GM19452 (cell line): ENCODE results near the gene ASNS.
A peak's percentile ranks its signal among the peaks of the same experiment; 100 is the strongest.
"Not testable (repeated sequence)": the region's sequence is repeated elsewhere in the genome, so short reads cannot be mapped to it uniquely, and the experiment has no call there.

Experiments used
- ATAC-seq: cut with Tn5 transposase; IDR thresholded peaks from one replicate; pipeline ENCODE4 v1.9.1; 2021; ENCODE audit not compliant: unreplicated experiment

ASNS gene, protein sequence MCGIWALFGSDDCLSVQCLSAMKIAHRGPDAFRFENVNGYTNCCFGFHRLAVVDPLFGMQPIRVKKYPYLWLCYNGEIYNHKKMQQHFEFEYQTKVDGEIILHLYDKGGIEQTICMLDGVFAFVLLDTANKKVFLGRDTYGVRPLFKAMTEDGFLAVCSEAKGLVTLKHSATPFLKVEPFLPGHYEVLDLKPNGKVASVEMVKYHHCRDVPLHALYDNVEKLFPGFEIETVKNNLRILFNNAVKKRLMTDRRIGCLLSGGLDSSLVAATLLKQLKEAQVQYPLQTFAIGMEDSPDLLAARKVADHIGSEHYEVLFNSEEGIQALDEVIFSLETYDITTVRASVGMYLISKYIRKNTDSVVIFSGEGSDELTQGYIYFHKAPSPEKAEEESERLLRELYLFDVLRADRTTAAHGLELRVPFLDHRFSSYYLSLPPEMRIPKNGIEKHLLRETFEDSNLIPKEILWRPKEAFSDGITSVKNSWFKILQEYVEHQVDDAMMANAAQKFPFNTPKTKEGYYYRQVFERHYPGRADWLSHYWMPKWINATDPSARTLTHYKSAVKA

DNA sequence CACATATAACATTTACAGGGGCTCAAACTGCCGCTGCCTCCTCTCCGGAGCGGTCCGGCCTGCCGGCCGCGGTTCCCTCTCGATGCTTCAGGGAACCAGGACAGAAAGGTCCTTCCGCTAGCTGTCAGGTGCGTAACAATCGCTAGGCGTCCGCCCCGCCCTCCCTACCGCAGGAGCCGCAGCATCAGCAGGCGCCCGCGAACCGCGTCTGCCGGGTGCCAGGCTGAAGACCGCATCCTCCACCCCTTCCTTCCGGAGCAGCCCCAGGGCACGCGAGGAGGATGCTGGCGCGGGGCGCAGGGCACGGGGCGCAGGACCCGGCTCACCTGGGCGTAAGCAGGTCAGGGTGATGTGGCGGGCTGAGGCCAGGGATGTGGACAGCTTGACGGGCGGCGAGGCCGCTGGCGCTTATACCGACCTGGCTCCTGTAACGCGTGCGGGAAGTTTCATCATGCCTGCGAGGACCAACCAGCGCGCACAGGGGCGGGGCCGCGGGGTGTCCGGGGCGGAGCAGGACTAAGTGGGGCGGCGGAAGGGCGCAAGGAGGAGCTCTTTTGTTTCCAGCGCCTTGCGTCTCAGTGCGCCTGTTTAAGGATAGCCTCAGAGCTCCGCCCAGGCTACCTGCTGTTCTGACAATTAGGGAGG, at the start of gene ASNS:
ASNS (minus strand) TSS at position 384 of the 645 bp plus-strand sequence. CDS start 3,252 bp downstream, outside the sequence.
- peak; percentile 99 for ATAC-seq

DNA sequence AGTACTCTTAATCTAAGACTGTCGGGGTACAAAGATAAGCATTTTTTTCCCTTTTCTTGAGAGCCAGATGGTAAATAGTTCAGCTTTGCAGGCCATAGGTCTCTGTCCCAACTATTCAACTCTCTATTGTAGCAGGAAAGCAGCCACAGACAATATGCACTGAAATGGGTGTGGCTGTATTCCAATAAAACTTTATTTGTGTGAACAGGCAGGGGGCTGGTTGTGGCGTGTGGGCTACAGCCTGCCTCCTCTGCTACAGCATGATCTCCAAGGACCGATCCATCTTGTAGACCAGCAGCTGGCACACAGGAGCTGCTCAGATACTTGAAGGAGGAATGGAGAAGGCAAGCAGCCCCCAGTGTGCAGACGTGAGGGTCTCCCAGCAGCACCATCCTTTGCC, 49.0 kb upstream of the ASNS start:
- not testable (repeated sequence) for ATAC-seq

DNA sequence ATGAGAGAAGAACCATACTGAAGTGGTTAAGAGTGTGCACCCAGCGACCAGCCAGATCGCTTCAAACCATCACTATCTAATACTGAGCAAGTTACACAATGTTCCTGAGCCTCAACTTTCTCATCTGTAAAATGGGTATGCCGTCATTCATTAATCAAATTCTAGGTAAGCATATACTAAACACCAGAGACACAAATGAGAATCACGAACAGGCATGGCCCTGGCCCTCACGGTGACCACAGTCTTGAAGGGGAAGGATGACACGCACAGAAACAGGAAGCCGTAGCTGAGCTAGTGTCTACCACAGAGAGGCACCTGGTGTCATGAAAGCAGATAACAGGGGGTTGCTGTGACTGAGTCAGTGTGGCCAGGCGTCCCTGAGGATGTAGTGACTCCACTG, 43.1 kb upstream of the ASNS start:
- not testable (repeated sequence) for ATAC-seq

DNA sequence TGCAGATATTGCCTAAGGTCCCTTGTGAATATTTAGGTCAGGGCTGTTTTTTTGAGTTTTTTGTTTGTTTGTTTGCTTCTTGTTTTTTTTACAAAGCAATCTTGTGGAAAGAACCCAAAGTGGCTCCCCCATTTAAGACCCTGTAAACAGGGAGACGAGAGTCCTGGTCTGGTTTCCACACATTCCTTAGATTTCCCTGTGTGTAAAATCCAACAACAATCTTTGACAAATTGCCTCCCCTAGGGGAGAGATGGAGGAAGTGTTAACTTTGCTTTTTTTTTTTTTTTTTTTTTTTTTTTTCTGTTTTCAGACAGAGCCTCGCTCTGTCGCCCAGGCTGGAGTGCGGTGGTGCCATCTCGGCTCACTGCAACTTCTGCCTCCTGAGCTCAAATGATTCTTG, 40.1 kb upstream of the ASNS start:
- ATAC-seq: not testable (repeated sequence)

DNA sequence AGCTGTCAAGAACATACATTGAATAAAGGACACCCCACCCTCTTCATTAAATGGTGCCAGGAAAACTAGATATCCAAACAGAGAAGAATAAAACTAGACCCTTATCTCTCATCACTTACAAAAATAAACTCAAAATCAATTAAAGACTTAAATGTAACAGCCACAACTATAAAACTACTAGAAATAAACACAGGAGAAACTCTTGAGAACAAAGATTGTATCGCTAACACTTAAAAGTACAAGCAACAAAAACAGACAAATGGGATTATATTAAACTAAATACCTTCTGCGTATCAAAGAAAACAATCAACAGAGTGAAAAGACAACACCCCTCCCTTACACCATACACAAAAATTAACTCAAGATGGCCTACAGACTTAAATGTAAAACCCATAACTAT, 24.7 kb upstream of the ASNS start:
- not testable (repeated sequence) for ATAC-seq

DNA sequence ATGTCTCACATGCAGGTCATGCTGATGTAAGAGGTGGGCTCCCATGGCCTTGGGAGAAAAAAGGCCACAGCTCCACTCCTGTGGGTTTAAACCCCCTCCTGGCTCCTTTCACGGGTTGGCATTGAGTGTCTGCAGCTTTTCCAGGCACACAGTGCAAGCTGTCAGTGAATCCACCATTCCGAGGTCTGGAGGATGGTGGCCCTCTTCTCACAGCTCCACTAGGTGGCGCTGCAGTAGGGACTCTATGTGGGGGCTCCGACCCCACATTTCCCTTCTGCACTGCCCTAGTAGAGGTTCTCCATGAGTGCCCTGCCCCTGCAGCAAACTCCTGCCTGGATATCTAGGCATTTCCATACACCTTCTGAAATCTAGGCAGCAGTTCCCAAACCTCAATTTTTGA, 19.5 kb upstream of the ASNS start:
- ATAC-seq: not testable (repeated sequence)

DNA sequence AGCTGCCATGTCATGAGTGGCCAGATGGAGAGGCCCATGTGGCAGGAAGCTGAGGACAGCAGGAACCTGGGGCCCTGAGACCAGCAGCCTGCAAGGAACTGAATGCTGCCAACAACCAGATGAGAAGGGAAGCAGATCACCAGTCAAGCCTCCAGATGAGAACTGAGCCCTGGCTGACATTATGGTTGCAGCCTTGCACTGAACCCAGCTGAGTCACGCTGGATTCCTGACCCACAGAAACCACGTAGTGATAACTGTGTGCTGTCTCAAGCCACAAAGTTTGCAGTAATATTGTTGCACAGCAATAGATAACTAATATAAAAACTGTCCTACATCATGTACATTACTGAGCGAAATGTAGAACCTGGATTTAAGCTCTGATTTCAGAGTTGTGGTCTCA, 7.3 kb upstream of the ASNS start:
- ATAC-seq: not testable (repeated sequence)

DNA sequence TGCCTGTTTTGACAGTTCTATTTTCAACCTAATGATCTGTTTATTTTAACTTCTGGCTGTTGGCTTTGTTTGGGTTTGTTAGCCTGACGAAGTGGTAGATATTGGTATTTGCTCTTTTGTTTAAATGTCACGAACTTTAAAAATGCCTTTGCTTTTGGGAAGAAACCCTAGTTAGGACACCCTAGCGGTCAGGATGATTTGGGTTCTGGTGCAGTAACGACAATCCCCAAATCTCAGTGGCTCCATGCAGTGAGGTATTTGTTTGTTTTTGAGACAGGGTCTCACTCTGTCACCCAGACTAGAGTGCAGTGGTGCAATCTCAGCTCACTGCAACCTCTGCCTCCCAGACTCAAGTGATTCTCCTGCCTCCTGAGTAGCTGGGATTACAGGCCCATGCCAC, 2.7 kb upstream of the ASNS start:
- not testable (repeated sequence) for ATAC-seq

DNA sequence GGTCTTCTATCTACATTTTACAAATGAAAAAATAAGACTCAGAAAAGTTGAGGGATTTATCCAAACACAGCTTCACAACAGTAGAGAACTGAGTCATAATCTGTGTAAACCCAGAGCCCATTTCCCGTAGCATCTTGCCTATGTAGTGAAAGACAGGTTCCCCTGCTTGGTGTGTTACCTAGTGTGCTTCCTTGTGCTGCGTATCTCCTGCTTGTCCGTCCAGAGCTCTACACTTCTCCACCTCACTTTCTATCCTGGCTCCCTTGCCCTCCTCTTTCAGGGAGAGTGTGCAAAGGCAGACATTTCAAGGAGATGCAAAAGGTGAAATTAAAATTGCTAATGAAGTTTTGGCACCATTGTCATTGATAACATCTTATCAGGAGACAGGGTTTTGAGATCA, 1.4 kb upstream of the ASNS start:
- ATAC-seq: no peak

DNA sequence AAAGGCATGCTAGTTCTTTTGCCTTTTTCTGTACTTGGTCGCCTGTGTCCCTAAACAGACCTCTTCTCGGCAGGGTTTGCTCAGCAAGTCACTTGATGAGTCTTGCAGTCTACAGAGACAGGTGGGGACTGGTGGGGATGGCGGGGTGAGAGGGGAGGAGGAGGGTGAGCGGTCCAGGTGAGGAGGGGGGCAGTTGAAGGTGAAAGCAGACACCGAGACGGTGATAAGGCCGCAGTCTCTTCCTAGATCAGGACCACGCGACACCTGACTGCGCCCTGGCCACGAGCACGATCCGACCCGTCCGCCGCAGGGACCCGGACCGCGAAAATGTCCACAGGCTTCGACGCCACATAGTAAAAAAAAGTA, 566 bp downstream of the ASNS start:
- no peak for ATAC-seq

DNA sequence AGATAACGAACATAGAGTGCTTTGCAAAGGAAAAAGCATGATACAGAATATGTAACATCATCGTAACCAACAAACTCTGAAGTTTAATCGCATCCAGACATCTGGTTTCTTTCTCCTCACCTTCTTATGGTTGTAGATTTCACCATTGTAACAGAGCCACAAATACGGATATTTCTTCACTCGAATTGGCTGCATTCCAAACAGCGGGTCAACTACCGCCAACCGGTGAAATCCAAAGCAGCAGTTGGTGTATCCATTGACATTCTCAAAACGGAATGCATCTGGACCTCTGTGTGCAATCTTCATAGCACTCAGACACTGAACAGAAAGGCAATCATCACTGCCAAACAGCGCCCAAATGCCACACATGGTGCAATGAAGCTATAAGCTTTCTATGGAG, 3.4 kb downstream of the ASNS start:
- no peak for ATAC-seq

DNA sequence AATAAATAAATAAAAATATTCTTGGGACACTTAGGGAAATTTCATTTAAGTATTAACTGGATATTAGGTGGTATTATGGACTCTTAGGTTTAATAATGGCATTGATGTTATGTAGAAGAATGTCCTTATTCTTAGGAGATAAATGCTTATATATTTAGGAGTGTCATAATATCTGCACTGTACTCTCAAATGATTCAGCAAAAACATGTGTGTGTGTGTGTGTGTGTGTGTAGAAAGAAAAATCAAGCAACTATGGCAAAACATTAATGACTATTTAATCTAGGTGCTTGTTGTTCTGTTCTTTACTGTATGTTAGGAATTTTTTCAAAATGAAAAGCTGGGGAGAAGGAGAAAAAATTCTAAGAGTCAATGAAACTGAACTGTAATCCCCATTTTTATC, 3.9 kb downstream of the ASNS start:
- no peak for ATAC-seq

DNA sequence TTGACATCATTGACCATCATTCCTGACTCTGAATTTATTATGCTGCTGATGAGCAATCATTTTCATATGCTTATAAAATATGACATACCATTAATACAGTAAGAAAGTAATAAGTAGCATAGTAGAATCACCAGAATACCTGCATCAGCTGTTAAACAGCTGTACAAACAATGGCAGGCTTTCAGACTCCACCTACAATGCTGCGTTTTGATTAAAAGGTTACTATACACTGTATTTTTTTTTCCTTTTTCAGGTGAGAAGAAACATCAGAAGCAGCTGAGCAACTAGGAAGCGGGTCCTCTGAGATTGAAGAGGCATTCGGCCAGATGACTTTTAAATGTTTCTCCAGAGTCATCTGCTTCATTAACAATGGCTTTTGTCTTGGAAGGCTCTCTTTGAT, 7.1 kb downstream of the ASNS start:
- ATAC-seq: no peak

DNA sequence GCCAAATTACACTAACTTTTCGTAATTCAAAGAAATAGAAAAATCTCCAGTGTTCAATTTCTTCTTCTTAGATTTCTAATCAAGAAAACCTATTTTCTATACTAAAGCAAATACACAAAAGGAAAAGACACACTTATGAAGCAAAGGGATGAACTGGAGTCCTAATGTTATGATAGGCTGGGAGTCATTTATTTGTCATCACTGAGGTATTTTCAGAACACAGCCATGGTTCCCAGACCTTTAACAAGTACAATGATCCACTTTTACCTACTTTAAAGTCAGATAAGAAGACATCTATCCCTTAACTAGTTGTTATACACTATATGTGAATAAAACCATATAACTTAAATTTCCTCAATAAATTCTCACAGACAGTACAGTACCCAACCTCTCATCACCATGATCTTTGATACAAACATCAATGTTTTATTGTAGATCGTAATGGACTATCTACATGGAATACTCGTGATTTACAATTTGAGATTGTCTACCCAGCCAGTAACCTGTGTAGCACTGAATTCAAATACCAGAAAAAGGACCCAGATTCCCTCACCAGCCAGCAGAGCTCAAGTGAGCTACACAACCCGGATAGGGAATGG, 12.5 kb downstream of the ASNS start:
- no peak for ATAC-seq

DNA sequence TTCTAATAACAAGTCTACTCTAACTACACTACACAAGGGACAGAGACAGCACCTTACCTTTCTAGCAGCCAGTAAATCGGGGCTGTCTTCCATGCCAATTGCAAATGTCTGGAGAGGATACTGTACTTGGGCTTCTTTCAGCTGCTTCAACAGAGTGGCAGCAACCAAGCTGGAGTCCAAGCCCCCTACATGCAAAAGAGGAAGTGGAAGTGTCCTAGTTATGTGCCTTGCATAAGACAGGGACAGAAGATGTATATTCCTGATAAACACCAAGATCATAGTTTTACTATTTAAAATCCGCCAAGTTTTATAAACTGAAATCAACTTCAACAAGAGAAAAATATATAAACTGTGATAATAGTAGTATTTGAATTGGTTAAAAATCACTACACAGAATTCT, 14.0 kb downstream of the ASNS start:
- ATAC-seq: no peak

DNA sequence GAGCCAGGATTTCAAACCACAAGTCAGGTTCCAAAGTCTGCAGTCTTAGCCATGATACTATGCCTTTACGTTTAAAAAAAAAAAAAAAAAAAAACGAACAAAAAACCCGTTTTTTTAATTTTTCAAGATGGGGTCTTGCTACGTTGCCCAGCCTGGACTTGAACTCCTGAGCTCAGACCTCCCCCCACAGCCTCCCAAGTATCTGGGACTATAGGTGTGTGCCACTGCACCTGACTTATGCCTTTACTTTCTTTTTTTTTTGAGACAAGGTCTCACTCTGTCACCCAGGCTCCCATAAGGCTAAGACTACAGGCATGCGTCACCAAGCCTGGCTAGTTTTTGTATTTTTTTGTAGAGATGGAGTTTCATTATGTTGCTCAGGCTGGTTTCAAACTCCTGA, 14.7 kb downstream of the ASNS start:
- no peak for ATAC-seq

DNA sequence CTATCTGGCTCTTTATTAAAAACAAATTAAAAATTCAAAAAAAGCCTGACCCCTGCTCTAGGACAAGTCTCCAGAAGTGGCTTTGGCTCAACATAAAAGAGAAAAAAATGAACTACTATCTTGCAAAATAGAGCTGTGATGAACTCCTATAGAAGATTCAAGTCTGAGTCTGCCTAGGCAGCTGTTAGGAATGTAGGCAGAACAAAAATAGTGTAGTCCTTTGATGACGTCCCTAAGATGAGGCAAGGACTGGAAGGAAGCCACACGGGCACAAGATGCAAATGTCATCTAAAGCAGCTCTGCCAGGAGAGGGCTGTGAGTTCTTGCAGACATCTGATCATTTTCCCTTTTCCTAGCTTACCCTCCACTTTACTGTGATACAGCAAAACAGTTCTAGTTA, 20.5 kb downstream of the ASNS start:
- ATAC-seq: no peak

DNA sequence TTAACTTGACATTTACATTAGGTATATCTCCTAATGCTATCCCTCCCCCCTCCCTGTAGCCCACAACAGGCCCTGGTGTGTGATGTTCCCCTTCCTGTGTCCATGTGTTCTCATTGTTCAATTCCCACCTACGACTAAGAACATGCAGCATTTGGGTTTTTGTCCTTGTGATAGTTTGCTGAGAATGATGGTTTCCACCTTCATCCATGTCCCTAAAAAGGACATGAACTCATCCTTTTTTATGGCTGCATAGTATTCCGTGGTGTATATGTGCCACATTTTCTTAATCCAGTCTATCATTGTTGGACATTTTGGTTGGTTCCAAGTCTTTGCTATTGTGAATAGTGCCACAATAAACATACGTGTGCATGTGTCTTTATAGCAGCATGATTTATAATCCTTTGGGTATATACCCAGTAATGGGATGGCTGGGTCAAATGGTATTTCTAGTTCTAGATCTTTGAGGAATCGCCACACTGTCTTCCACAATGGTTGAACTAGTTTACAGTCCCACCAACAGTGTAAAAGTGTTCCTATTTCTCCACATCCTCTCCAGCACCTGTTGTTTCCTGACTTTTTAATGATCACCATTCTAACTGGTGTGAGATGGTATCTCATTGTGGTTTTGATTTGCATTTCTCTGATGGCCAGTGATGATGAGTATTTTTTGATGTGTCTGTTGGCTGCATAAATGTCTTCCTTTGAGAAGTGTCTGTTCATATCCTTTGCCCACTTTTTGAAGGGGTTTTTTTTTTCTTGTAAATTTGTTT, 21.8 kb downstream of the ASNS start:
- ATAC-seq: not testable (repeated sequence)

DNA sequence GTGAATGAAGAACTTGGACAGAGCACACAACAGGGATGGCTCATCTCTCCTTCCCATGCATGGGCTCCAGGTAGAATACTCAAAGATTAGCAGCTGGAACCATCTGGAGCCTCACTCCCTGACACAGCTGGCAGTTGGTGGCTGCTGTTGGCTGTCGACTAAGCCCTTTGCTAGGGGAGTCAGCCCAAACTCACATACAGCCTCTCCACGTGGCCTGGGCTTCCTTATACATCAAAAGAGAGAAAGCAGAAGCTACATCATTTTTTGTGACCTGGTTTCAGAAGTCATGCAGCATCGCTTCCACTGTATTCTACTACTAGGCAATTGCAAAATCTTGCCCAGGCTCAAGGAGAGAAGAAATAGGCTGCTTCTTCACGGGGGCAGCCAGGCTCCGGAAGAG, 24.4 kb downstream of the ASNS start:
- ATAC-seq: no peak

DNA sequence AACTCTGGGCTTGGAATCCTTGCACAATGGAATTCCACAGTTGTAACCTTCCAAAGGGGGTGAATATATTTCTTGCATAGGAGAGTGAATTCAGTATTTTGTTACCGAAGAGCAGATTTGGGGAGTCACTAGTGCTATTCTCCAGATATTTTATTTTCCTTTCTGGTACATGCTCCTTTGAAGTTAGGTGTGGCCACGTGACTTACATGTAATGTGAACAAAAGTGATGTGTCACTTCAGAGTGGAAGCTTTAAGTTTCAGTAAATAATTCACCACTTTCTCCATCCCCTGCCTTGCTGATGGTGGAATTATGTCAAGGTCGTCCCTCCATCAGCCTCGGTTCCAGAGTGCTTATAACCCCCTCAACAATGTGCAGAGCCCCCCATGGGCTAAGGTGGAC, 25.3 kb downstream of the ASNS start:
- ATAC-seq: no peak

DNA sequence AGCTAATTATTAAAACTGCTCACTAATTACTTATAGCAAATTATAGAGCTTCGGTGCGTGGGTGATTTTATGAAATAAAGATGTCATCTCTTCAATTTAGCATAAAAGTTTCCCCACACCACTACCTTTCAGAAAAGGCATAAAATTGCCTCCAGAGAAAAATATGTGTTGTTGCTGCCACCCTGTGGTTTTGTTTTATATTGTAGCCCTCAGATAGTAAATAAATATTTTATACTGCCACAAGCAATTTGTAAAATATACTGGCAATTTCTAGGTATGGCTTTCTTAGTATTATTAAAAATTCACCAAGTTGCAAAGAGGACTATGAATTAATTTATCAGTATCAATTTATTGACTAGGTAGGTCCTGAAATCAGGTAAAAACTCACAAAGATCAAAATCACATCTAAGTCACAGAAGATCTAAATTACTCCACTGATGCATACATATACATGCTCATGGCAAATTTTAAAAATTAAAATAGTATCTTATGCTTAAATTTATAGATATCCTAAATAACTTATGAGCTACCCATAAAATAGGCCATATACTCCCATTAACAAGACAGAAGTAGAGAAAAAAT, 26.5 kb downstream of the ASNS start:
- ATAC-seq: no peak
